ENCODE data around the gene KRT72. TPM values are rescaled to one million over a fixed set of nuclear protein-coding genes. Genes with fewer than 3 reads are reported as not detected.

The KRT72 gene
- total and polyA plus RNA-seq, 2 experiments from 2014 or later = not detected

DNA sequence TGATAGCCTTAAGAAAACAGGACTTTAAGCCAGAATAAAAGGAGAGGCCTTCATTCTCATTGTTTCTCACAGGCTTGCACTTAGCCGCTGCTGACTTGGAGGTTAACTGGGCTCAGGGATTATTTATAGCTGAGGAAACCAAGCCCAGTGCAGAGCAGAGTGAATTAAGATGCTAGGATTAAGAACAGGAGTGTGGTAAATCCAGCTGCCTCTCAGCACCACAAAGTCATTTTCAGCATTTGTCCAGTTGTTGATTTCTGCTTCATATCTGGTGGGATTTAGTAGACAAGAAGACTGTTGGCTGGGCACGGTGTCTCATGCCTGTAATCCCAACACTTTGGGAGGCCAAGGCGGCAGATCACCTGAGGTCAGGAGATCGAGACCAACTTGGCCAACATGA, 31.4 kb upstream of the KRT72 start:
- no peak for ATAC-seq
- TF ChIP-seq NANOG (IDR thresholded peaks at IDR 0.05; ENCODE audit: borderline replicate concordance) (no peak), CREB1 (CRISPR knock-in tag; IDR thresholded peaks at IDR 0.05; ENCODE audit: low read depth) (no peak), STAT1 (IDR thresholded peaks at IDR 0.05; ENCODE audit: unreplicated experiment) (no peak), POLR2AphosphoS5 (IDR thresholded peaks at IDR 0.05; ENCODE audit: low read depth) (no peak), EZH2 (IDR thresholded peaks at IDR 0.05; ENCODE audit: low read depth, unreplicated experiment) (no peak), ZNF114 (CRISPR knock-in tag; IDR thresholded peaks at IDR 0.05) (no peak), ZNF331 (CRISPR knock-in tag; IDR thresholded peaks at IDR 0.05; ENCODE audit: low read depth) (no peak), EZH2phosphoT487 (IDR thresholded peaks at IDR 0.05; ENCODE audit: unreplicated experiment) (no peak), JUNB (IDR thresholded peaks at IDR 0.05; ENCODE audit: unreplicated experiment) (no peak)
- TF ChIP-seq, protein P1, sequence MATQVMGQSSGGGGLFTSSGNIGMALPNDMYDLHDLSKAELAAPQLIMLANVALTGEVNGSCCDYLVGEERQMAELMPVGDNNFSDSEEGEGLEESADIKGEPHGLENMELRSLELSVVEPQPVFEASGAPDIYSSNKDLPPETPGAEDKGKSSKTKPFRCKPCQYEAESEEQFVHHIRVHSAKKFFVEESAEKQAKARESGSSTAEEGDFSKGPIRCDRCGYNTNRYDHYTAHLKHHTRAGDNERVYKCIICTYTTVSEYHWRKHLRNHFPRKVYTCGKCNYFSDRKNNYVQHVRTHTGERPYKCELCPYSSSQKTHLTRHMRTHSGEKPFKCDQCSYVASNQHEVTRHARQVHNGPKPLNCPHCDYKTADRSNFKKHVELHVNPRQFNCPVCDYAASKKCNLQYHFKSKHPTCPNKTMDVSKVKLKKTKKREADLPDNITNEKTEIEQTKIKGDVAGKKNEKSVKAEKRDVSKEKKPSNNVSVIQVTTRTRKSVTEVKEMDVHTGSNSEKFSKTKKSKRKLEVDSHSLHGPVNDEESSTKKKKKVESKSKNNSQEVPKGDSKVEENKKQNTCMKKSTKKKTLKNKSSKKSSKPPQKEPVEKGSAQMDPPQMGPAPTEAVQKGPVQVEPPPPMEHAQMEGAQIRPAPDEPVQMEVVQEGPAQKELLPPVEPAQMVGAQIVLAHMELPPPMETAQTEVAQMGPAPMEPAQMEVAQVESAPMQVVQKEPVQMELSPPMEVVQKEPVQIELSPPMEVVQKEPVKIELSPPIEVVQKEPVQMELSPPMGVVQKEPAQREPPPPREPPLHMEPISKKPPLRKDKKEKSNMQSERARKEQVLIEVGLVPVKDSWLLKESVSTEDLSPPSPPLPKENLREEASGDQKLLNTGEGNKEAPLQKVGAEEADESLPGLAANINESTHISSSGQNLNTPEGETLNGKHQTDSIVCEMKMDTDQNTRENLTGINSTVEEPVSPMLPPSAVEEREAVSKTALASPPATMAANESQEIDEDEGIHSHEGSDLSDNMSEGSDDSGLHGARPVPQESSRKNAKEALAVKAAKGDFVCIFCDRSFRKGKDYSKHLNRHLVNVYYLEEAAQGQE (IDR thresholded peaks at IDR 0.05; ENCODE audit: unreplicated experiment) = no peak
- TF ChIP-seq, protein P2, sequence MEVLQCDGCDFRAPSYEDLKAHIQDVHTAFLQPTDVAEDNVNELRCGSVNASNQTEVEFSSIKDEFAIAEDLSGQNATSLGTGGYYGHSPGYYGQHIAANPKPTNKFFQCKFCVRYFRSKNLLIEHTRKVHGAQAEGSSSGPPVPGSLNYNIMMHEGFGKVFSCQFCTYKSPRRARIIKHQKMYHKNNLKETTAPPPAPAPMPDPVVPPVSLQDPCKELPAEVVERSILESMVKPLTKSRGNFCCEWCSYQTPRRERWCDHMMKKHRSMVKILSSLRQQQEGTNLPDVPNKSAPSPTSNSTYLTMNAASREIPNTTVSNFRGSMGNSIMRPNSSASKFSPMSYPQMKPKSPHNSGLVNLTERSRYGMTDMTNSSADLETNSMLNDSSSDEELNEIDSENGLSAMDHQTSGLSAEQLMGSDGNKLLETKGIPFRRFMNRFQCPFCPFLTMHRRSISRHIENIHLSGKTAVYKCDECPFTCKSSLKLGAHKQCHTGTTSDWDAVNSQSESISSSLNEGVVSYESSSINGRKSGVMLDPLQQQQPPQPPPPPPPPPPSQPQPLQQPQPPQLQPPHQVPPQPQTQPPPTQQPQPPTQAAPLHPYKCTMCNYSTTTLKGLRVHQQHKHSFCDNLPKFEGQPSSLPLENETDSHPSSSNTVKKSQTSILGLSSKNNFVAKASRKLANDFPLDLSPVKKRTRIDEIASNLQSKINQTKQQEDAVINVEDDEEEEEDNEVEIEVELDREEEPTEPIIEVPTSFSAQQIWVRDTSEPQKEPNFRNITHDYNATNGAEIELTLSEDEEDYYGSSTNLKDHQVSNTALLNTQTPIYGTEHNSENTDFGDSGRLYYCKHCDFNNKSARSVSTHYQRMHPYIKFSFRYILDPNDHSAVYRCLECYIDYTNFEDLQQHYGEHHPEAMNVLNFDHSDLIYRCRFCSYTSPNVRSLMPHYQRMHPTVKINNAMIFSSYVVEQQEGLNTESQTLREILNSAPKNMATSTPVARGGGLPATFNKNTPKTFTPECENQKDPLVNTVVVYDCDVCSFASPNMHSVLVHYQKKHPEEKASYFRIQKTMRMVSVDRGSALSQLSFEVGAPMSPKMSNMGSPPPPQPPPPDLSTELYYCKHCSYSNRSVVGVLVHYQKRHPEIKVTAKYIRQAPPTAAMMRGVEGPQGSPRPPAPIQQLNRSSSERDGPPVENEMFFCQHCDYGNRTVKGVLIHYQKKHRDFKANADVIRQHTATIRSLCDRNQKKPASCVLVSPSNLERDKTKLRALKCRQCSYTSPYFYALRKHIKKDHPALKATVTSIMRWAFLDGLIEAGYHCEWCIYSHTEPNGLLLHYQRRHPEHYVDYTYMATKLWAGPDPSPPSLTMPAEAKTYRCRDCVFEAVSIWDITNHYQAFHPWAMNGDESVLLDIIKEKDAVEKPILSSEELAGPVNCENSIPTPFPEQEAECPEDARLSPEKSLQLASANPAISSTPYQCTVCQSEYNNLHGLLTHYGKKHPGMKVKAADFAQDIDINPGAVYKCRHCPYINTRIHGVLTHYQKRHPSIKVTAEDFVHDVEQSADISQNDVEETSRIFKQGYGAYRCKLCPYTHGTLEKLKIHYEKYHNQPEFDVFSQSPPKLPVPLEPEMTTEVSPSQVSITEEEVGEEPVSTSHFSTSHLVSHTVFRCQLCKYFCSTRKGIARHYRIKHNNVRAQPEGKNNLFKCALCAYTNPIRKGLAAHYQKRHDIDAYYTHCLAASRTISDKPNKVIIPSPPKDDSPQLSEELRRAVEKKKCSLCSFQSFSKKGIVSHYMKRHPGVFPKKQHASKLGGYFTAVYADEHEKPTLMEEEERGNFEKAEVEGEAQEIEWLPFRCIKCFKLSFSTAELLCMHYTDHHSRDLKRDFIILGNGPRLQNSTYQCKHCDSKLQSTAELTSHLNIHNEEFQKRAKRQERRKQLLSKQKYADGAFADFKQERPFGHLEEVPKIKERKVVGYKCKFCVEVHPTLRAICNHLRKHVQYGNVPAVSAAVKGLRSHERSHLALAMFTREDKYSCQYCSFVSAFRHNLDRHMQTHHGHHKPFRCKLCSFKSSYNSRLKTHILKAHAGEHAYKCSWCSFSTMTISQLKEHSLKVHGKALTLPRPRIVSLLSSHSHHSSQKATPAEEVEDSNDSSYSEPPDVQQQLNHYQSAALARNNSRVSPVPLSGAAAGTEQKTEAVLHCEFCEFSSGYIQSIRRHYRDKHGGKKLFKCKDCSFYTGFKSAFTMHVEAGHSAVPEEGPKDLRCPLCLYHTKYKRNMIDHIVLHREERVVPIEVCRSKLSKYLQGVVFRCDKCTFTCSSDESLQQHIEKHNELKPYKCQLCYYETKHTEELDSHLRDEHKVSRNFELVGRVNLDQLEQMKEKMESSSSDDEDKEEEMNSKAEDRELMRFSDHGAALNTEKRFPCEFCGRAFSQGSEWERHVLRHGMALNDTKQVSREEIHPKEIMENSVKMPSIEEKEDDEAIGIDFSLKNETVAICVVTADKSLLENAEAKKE (CRISPR knock-in tag; IDR thresholded peaks at IDR 0.05) = no peak
- TF ChIP-seq, protein P3, sequence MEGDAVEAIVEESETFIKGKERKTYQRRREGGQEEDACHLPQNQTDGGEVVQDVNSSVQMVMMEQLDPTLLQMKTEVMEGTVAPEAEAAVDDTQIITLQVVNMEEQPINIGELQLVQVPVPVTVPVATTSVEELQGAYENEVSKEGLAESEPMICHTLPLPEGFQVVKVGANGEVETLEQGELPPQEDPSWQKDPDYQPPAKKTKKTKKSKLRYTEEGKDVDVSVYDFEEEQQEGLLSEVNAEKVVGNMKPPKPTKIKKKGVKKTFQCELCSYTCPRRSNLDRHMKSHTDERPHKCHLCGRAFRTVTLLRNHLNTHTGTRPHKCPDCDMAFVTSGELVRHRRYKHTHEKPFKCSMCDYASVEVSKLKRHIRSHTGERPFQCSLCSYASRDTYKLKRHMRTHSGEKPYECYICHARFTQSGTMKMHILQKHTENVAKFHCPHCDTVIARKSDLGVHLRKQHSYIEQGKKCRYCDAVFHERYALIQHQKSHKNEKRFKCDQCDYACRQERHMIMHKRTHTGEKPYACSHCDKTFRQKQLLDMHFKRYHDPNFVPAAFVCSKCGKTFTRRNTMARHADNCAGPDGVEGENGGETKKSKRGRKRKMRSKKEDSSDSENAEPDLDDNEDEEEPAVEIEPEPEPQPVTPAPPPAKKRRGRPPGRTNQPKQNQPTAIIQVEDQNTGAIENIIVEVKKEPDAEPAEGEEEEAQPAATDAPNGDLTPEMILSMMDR (conservative IDR thresholded peaks at IDR 0.05; ENCODE audit: low read depth in 2 of 2) = no peak
- TF ChIP-seq, protein P4, sequence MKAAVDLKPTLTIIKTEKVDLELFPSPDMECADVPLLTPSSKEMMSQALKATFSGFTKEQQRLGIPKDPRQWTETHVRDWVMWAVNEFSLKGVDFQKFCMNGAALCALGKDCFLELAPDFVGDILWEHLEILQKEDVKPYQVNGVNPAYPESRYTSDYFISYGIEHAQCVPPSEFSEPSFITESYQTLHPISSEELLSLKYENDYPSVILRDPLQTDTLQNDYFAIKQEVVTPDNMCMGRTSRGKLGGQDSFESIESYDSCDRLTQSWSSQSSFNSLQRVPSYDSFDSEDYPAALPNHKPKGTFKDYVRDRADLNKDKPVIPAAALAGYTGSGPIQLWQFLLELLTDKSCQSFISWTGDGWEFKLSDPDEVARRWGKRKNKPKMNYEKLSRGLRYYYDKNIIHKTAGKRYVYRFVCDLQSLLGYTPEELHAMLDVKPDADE (IDR thresholded peaks at IDR 0.05) = no peak
- Histone ChIP-seq H3K79me2 (replicated peaks; ENCODE audit: insufficient read depth) (no peaks in the 10 kb centered on the region), H3K9me2 (ENCODE audit: insufficient read depth) (no peaks in the 10 kb centered on the region), H3K4me2 (no peak overlapping the region), H3F3A (replicated peaks; ENCODE audit: low read depth) (no peaks in the 10 kb centered on the region), H4K20me1 (replicated peaks; ENCODE audit: insufficient read depth) (no peaks in the 10 kb centered on the region), H3K27ac (ENCODE audit: low read depth) (no peak overlapping the region), H2AFZ (no peak overlapping the region), H3K4me3 (no peak overlapping the region), H3K36me3 (ENCODE audit: insufficient read depth) (no peaks in the 10 kb centered on the region), H3K27me3 (ENCODE audit: insufficient read depth) (no peaks in the 10 kb centered on the region), H3K4me1 (ENCODE audit: insufficient read depth) (no peaks in the 10 kb centered on the region)
- Mint-ChIP-seq H3K27me3 (ENCODE audit: insufficient read depth, low read depth, poor library complexity) (peaks cover 2% of the 10 kb centered on the region), H3K4me3 (no peak overlapping the region), H3K27ac (no peak overlapping the region), H3K9me3 (no peaks in the 10 kb centered on the region), H3K4me1 (no peaks in the 10 kb centered on the region; the same call in 2 of the 3 replicates), H3K36me3 (ENCODE audit: low read depth) (no peaks in the 10 kb centered on the region)
- no peak for DNase-seq (ENCODE audit: low spot score)

All from GM23338 (cell line).